Cardiac fibroblast (primary cell): ENCODE results near the gene MRPS27.

Source experiments
- DNase-seq, 2 donors: peaks; one replicate each; pipeline versions ENCODE4 v3.0.0 to v3.0.0-alpha.2; 2010; ENCODE audit warnings: low read depth in 2 of 2
- H3K4me3 ChIP-seq, 2 donors: replicated peaks in 1 of 2; 1 replicate in 1 of 2; 2 replicates in 1 of 2; pipeline ENCODE4 v1.5.1; 2011; ENCODE audit warnings: low read depth in 2 of 2, low read length in 2 of 2, mild to moderate bottlenecking in 2 of 2, moderate library complexity in 1 of 2
- TF ChIP-seq, protein P1 (sequence below): IDR thresholded peaks from one replicate; pipeline ENCODE4 v1.5.1; 2011; ENCODE audit warnings: low read depth, mild to moderate bottlenecking, low read length, inconsistent platforms

The MRPS27 gene

DNA sequence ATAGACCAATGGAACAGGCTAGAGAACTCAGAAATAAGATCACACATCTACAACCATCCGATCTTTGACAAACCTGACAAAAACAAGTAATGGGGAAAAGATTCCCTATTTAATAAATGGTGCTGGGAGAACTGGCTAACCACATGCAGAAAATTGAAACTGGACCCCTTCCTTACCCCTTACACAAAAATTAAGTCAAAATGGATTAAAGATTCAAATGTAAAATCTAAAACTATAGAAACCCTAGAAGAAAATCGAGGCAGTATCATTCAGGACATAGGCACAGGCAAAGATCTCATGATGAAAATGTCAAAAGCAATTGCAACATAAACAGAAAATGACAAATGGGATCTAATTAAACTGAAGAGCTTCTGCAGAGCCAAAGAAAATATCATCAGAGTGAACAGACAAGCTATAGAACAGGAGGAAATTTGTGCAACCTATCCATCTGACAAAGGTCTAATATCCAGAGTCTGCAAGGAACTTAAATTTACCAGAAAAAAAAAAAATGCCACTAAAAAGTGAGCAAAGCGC, 43.8 kb downstream of the MRPS27 start:
- H3K4me3 ChIP-seq = no peak overlapping the region
- no peak for DNase-seq
- TF ChIP-seq, protein P1, sequence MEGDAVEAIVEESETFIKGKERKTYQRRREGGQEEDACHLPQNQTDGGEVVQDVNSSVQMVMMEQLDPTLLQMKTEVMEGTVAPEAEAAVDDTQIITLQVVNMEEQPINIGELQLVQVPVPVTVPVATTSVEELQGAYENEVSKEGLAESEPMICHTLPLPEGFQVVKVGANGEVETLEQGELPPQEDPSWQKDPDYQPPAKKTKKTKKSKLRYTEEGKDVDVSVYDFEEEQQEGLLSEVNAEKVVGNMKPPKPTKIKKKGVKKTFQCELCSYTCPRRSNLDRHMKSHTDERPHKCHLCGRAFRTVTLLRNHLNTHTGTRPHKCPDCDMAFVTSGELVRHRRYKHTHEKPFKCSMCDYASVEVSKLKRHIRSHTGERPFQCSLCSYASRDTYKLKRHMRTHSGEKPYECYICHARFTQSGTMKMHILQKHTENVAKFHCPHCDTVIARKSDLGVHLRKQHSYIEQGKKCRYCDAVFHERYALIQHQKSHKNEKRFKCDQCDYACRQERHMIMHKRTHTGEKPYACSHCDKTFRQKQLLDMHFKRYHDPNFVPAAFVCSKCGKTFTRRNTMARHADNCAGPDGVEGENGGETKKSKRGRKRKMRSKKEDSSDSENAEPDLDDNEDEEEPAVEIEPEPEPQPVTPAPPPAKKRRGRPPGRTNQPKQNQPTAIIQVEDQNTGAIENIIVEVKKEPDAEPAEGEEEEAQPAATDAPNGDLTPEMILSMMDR = no peak

DNA sequence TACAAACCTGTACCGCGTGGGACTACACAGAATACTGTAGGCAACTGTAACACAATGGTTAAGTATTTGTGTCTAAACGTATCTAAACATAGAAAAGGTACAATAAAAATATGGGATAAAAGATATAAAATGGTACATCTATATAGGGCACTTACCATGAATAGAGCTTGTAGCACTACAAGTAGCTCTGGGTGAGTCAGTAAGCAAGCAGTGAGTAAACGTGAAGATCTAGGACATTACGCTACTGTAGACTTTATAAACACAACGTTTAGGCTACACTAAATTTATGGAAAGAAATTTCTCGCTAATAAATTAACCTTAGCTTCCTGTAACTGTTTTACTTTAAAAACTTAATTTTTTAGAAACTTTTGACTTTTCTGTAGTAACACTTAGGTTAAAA, 46.5 kb downstream of the MRPS27 start:
- DNase-seq = peak in 1 of 2 donors; percentile 57
- H3K4me3 ChIP-seq = no peak overlapping the region
- TF ChIP-seq, protein P1 = no peak

DNA sequence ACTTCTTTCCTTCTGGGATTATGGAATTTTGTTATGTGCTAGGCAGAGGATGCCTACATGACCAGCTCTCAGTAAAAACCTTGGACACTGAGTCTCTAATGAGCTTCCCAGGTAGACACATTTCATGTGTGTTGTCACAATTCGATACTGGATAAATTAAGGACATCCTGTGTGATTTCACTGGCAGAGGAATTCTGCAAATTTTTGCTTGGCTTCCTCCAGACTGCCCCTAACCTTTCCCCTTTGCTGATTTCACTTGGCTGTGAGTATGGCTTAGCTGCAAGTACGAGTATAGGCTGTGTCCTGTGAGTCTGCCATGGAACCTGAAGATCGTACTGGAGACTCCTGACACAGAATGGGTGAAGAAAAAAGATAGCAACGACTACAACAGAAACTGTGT, 47.6 kb downstream of the MRPS27 start:
- no peak for DNase-seq
- TF ChIP-seq, protein P1 = no peak
- no peak overlapping the region for H3K4me3 ChIP-seq

DNA sequence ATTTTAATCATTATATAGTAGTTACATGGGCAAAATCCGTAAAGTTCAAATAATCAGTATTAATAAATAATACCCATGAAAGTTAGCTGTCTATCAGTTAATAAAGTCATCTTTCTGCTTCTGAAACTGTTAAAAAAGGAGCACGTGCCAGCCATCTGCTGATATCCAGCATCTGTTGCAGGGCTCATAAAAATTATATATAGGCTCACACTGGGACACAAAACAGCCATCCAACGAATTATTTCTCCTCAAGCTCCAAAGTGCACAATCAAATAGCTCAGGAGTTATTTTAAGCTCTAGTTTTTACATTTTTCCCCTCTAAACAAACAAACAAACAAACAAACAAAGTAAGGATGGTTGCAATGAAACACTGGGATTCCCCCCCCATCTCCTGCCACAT, 48.3 kb downstream of the MRPS27 start:
- H3K4me3 ChIP-seq = no peak overlapping the region
- TF ChIP-seq, protein P1 = no peak
- no peak for DNase-seq

DNA sequence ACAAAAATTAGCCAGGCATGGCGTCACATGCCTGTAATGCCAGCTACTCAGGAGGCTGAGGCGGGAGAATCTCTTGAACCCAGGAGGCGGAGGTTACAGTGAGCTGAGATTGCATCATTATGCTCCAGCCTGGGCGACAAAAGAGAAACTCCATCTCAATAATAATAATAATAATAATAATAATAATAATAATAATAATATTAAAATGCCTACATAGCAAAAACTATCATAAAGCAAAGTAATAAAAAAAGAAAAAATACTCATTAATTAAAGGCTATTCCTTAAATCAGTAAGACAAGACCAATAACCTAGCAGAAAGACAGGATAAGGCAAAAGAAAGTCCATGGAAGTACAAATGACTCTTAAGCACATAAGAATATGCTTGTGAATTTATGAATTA, 50.0 kb downstream of the MRPS27 start:
- H3K4me3 ChIP-seq = no peak overlapping the region
- TF ChIP-seq, protein P1 = no peak
- DNase-seq = no peak

DNA sequence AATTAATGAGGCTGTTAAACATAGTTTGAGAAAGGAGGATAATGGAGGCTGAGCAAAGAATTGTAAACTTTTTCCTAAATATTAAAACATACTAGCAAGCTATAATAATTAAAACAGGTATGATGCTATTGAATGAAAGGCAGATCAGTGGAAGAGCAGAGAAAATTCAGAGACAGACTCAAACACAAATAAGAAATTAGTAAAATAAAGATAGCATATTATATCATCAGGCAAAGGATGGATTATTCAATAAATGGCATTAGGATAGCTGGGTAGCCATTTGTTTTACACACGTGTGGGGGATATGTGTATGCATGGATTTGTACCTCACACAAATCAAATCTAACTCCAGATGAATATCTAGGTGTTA, 50.6 kb downstream of the MRPS27 start:
- H3K4me3 ChIP-seq = no peak overlapping the region
- DNase-seq = no peak
- TF ChIP-seq, protein P1 = no peak

DNA sequence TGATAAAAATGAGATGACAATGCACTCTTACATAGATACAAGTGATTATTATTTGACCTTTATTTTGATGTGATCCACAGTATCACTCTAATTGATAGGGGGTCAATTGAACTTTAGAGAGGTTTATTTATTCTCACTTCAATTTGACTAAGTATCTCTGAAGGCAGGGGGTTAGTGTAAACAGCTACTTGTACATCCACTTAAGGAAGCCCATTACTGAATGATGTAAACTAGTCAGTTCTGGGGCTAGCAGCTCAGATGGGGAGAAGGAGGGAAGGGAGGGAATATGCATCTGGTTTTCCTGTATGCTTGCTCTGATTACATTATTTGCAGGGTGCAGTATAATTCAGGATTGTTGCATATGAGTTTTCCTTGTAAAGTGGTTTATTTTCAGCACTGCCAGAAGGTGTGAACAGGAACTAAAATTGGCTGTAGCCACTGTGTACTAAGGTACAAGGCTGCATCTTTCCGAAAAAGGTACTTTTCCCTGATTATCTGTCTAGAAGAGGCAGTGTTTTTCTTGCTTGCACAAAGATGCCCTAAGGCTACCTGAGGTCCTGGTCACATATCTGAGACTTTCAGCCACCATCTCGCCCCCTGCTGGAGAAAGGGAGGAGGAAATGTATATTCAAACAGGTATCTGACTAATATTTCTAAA, 51.2 kb downstream of the MRPS27 start:
- TF ChIP-seq, protein P1 = peak; percentile 78
- peak; percentile 66 to 68 for DNase-seq
- no peak overlapping the region for H3K4me3 ChIP-seq
